MM.1S (cell line): ENCODE measurements around the gene TPX2.

Experiments used
- DNase-seq: peaks from one replicate; pipeline ENCODE4 v3.0.0-alpha.2; 2015
- H2AFZ ChIP-seq: fragments of 300-600 bp; sonication (generic); 2 replicates; pipeline ENCODE4 v1.6.0; 2016; ENCODE audit warnings: antibody characterized with exemption, low read length
- H3F3A ChIP-seq: fragments of 300-600 bp; sonication (generic); 2 replicates; pipeline ENCODE4 v1.6.1; 2016; ENCODE audit warnings: mild to moderate bottlenecking, antibody characterized with exemption, low read length, moderate library complexity, mixed read lengths; ENCODE audit not compliant: insufficient read depth
- H3K27ac ChIP-seq: fragments of 300-600 bp; sonication (generic); 2 replicates; pipeline ENCODE4 v1.5.1; 2016; ENCODE audit warnings: mild to moderate bottlenecking, low read length
- H3K27me3 ChIP-seq: fragments of 300-600 bp; sonication (generic); replicated peaks from 2 replicates; pipeline ENCODE4 v1.6.0; 2016; ENCODE audit warnings: low read length; ENCODE audit not compliant: insufficient read depth
- H3K36me3 ChIP-seq: fragments of 300-600 bp; sonication (generic); replicated peaks from 2 replicates; pipeline ENCODE4 v1.6.1; 2016; ENCODE audit warnings: mild to moderate bottlenecking, low read length, mixed read lengths; ENCODE audit not compliant: insufficient read depth
- H3K4me1 ChIP-seq: fragments of 300-600 bp; sonication (generic); 2 replicates; pipeline ENCODE4 v1.6.1; 2016; ENCODE audit warnings: low read length, mixed read lengths
- H3K4me2 ChIP-seq: fragments of 300-600 bp; sonication (generic); 2 replicates; pipeline ENCODE4 v1.6.0; 2016; ENCODE audit warnings: low read depth, low read length
- H3K4me3 ChIP-seq: fragments of 300-600 bp; sonication (generic); 2 replicates; pipeline ENCODE4 v1.5.1; 2016; ENCODE audit warnings: low read length, mixed read lengths
- H3K79me2 ChIP-seq: fragments of 300-600 bp; sonication (generic); 2 replicates; pipeline ENCODE4 v1.6.1; 2016; ENCODE audit warnings: mixed run types, low read length, mixed read lengths
- H3K9ac ChIP-seq: fragments of 300-600 bp; sonication (generic); 2 replicates; pipeline ENCODE4 v1.6.1; 2016; ENCODE audit warnings: low read length, mixed read lengths
- H3K9me2 ChIP-seq: fragments of 300-600 bp; sonication (generic); replicated peaks from 2 replicates; pipeline ENCODE4 v1.6.1; 2016; ENCODE audit warnings: mild to moderate bottlenecking, low read length, mixed read lengths; ENCODE audit not compliant: insufficient read depth
- H3K9me3 ChIP-seq: fragments of 300-600 bp; sonication (generic); replicated peaks from 2 replicates; pipeline ENCODE4 v1.6.1; 2016; ENCODE audit warnings: mild to moderate bottlenecking, low read length, mixed read lengths; ENCODE audit not compliant: insufficient read depth
- H4K20me1 ChIP-seq: fragments of 300-600 bp; sonication (generic); 2 replicates; pipeline ENCODE4 v1.6.1; 2016; ENCODE audit warnings: mild to moderate bottlenecking, low read length, moderate library complexity, mixed read lengths; ENCODE audit not compliant: insufficient read depth
- EZH2 ChIP-seq: fragments of 300-600 bp; sonication (generic); optimal IDR thresholded peaks from 2 replicates; pipeline ENCODE3; 2017; ENCODE audit warnings: low read depth, mild to moderate bottlenecking, antibody characterized with exemption, low read length, mixed read lengths
- EZH2phosphoT487 ChIP-seq: fragments of 300-600 bp; sonication (generic); IDR thresholded peaks from 2 replicates; pipeline ENCODE4 v1.6.1; 2018; ENCODE audit warnings: antibody characterized with exemption, low read length
- TF ChIP-seq, protein P1 (sequence below): fragments of 300-600 bp; sonication (generic); IDR thresholded peaks from 2 replicates; pipeline ENCODE4 v1.5.1; 2016; ENCODE audit warnings: antibody characterized with exemption, low read length, mixed read lengths

TPX2 gene

DNA sequence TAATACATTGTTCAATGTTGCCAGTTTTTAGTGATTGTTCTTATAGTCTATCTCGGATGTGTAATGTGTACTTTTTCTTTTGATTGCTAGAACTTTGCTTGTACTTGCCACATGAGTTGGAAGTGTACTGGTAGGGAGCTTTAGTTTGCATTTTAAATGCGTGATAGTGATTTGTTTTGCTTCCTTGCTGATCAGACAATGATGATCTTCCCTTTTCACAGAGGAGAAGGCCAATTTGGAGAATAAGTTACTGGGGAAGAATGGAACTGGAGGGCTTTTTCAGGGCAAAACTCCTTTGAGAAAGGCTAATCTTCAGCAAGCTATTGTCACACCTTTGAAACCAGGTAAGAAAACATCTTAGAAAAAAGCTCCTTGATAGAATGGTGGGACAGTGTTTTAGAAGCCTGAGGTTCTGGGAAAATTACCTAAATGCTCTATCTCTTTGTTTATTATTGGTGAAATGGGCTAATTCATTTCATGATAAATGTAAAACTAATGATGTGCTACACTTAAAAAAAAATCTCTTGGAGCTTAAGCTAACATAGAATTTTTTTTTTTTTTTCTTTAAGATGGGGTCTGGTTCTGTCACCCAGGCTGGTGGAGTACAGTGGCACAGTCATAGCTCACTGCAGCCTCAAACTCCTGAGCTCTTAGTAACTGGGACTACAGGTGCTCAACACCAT, 20.9 kb downstream of the TPX2 start:
- H3K79me2 ChIP-seq = peaks cover 92% of the 10 kb centered on the region
- DNase-seq = no peak
- no peaks in the 10 kb centered on the region for H3K9me3 ChIP-seq
- no peaks in the 10 kb centered on the region for H3K27me3 ChIP-seq
- peaks cover 11% of the 10 kb centered on the region for H3K36me3 ChIP-seq
- H4K20me1 ChIP-seq = peaks cover 3% of the 10 kb centered on the region; the same call in 1 of the 2 replicates
- no peaks in the 10 kb centered on the region for H3F3A ChIP-seq
- H2AFZ ChIP-seq = no peak overlapping the region
- TF ChIP-seq EZH2phosphoT487 (no peak), EZH2 (no peak)
- TF ChIP-seq, protein P1, sequence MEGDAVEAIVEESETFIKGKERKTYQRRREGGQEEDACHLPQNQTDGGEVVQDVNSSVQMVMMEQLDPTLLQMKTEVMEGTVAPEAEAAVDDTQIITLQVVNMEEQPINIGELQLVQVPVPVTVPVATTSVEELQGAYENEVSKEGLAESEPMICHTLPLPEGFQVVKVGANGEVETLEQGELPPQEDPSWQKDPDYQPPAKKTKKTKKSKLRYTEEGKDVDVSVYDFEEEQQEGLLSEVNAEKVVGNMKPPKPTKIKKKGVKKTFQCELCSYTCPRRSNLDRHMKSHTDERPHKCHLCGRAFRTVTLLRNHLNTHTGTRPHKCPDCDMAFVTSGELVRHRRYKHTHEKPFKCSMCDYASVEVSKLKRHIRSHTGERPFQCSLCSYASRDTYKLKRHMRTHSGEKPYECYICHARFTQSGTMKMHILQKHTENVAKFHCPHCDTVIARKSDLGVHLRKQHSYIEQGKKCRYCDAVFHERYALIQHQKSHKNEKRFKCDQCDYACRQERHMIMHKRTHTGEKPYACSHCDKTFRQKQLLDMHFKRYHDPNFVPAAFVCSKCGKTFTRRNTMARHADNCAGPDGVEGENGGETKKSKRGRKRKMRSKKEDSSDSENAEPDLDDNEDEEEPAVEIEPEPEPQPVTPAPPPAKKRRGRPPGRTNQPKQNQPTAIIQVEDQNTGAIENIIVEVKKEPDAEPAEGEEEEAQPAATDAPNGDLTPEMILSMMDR = no peak
- no peak overlapping the region for H3K9ac ChIP-seq
- no peak overlapping the region for H3K4me2 ChIP-seq
- H3K4me1 ChIP-seq = no peaks in the 10 kb centered on the region
- no peaks in the 10 kb centered on the region for H3K9me2 ChIP-seq
- no peak overlapping the region for H3K4me3 ChIP-seq
- no peak overlapping the region for H3K27ac ChIP-seq

DNA sequence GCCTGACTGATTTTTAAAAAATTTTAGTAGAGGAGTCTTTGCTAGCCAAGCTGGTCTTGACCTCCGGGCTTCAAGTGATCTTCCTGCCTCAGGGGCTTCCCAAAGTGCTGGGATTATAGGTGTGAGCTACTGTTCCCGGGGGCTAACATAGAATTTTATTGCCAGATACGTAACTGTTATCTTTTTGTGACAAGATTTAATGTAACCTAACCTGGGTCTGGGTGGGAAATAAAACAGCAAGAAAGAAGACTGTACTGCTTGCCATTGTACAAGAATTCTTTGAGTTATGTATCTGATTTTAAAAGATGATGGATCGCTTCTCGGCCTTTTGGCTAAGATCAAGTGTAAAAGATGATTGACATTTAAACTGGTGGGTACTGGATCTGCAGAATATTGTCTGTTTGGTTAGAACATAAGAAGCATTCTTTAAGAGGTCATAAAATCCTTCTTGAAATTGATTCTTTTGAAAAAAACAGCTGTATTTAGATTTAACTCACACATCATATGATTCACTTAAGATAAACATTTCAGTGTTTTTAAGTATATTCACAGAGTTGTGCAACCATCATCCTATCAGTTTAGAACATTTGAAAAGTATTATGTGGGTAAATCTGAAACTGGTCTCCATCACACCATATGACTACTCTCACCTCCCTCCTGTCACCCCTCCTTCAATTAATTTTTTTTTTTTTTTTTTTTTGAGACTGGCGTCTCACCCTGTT, 21.6 kb downstream of the TPX2 start:
- peaks cover 92% of the 10 kb centered on the region for H3K79me2 ChIP-seq
- no peak overlapping the region for H3K4me2 ChIP-seq
- no peaks in the 10 kb centered on the region for H3F3A ChIP-seq
- H3K9ac ChIP-seq = no peak overlapping the region
- H3K36me3 ChIP-seq = peaks cover 15% of the 10 kb centered on the region
- no peak overlapping the region for H3K27ac ChIP-seq
- H3K9me3 ChIP-seq = no peaks in the 10 kb centered on the region
- H3K4me3 ChIP-seq = no peak overlapping the region
- no peak for DNase-seq
- no peaks in the 10 kb centered on the region for H3K4me1 ChIP-seq
- peaks cover 3% of the 10 kb centered on the region; the same call in 1 of the 2 replicates for H4K20me1 ChIP-seq
- no peak for TF ChIP-seq EZH2
- TF ChIP-seq EZH2phosphoT487 = no peak
- TF ChIP-seq, protein P1 = no peak
- no peaks in the 10 kb centered on the region for H3K9me2 ChIP-seq
- H3K27me3 ChIP-seq = no peaks in the 10 kb centered on the region
- H2AFZ ChIP-seq = no peak overlapping the region

DNA sequence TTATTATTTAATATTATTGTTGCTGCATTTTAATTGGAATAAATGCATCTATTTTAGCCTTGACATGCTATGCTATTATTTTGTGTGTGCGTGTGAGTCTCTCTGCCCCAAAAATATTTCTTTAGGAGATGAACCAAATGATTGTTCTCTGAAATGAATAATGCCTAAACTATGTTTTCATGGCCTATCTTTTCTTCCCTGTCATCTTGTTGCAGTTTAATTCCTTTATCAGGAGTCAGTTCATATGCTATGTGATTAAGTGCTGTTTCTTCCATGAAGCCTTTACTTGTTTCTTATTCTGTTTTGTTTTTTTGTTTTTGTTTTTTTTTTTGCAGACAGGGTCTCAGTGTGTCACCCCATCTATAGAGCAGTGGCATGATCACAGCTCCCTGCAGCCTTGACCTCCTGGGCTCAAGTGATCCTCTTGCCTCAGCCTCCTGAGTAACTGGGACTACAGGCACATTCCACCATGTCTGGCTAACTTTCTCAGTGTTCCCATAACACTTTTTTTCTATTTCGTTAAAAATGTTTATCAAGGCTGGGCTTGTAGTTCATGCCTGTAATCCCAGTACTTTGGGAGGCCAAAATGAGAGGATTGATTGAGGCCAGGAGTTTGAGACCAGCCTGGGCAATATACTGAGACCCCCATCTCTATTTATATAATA, 25.7 kb downstream of the TPX2 start:
- Histone ChIP-seq H3K36me3 (peaks cover 18% of the 10 kb centered on the region), H3K27ac (no peak overlapping the region), H3K27me3 (no peaks in the 10 kb centered on the region), H3K9me2 (no peaks in the 10 kb centered on the region), H2AFZ (no peak overlapping the region), H3K79me2 (peaks cover 83% of the 10 kb centered on the region), H3K4me1 (no peaks in the 10 kb centered on the region), H4K20me1 (no peaks in the 10 kb centered on the region), H3K4me2 (no peak overlapping the region), H3K9ac (no peak overlapping the region), H3F3A (no peaks in the 10 kb centered on the region), H3K4me3 (no peak overlapping the region), H3K9me3 (no peaks in the 10 kb centered on the region)
- DNase-seq = no peak
- TF ChIP-seq EZH2phosphoT487 (no peak), EZH2 (no peak)
- TF ChIP-seq, protein P1 = no peak
